IPS-NIHi11 (cell line): ENCODE measurements around the gene SCAP.
"Not testable (repeated sequence)": the region's sequence is repeated elsewhere in the genome, so short reads cannot be mapped to it uniquely, and the experiment has no call there.

Experiments used
- DNase-seq: peaks from one replicate; pipeline ENCODE4 v3.0.0; 2012; ENCODE audit warnings: mixed read lengths, low spot score

The SCAP gene

DNA sequence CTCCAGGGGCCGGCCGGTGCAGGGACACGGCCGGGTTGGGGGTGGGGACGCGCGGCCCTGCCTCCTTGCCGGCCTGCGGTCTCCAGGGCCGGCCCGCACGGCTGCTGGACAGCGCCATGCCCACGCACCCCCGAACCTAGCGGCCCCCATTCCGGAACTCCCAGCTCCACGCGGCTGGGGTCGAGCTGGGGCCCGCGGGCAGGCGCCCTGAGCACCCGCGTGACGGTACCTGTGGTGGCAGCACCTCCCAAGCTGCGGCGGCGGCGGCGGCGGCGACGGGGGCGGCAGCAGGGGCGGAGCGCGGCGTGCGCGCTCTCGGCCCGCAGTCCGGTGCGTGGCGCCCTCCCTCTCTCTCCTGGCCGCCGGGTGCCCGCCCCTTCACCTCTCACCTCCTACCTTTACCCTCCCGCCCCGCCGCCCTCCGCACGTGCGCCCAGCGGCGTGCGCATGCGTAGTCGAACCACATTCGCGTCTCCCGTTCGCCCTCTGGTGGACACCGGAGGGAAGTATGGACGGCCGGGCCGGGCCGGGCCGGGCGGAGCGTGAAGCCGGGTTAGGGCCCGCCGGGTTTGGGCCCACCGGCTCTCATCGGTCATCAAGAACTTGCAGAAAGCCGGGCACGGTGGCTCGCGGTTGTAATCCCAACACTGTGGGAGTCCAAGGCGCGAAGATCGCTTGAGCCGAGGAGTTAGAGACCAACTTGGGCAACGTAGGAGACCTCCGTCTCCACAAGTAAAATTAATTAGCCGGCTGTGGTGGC lies at the start of gene SCAP:
SCAP (minus strand) TSS at position 372 of the 760 bp plus-strand sequence. CDS start 32,948 bp downstream, outside the sequence.
- DNase-seq = peak; percentile 96

- DNase-seq = no peak
Observed at GRCh38 chr3:47523310-47524073, 47.8 kb upstream of the SCAP start.

DNA sequence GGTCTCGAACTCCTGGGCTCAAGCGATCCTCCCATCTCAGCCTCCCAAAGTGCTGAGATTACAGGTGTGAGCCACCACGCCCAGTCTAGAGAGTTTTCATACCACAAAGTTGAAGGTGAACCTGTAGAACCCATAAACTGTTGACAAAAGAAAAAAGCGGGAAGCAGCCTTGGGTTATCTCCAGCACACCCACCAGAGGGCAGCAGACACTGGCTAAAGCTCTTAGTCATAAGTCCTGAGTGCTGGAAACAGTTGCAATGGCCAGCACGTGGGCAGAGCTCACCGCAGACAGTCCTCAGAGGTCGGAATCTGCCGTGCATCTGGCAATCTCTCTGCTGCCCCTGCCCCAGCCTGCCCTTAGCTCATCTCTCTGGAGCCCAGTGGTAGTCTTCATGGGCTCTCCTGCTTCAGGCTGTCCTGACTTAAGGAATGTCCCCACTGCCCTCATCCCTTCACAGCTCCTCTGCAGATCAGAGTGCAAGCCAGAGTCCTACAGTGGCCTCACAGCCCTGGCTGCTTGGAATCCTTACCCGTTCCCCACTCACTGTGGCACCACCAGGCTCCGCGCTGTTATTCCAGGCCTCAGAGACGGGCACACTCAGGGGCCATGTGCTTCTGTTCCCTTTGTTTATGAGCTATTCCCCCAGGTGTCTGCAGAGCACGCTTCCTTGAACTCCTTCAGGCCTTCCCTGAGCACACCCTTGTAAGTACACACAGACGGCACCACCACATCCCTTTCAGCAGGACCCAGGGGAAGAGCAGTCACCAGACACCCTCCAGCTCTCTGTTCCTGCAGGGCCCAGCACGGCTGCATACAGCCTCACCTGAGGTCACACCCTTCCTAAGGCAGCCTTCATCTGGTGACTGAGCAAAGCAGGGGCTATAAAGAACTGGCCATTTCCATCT lies 46.6 kb upstream of the SCAP start:
- peak; percentile 82 for DNase-seq

DNA sequence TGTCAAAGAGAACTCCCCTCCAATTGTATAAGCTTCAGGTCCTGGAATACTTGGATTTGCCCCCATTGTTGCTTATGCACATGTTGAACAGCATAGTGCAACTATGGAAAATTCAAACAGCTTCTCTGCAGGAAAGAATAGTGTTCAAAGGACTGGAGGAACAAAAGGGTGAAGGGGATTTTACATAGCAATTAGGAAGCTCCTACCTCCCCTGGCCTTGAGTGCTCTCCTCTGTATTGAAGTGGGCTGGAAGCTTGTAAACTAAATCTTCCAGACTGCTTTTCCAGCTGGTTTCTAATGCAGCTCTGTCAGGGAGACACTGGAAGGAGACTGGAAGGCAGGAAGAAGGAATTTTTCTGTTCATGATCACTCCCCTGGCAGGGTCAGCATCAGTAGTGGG lies 45.0 kb upstream of the SCAP start:
- DNase-seq = no peak

GRCh38 chr3:47517937-47518336 lies 42.2 kb upstream of the SCAP start:
- DNase-seq = no peak

DNA sequence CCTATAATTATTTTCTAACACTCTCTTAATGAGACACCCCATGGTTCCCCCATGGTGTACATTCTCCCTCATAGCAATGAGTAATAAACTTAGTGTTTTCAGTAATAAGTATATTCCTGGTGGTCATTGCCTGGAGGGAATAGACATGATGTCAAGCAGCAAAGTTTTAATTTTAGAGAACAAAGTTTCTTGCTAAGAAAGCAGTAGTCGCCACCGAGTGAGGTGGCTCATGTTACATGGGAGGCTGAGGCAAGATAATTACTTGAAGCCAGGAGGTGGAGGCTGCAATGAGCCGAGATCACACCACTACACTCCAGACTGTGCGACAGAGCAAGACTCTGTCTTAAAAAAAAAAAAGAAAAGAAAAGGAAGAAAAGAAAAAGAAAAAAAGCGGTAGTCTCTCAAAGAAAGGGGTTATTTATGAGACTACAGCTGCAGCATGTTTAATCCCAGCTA lies 40.2 kb upstream of the SCAP start:
- DNase-seq = no peak

DNA sequence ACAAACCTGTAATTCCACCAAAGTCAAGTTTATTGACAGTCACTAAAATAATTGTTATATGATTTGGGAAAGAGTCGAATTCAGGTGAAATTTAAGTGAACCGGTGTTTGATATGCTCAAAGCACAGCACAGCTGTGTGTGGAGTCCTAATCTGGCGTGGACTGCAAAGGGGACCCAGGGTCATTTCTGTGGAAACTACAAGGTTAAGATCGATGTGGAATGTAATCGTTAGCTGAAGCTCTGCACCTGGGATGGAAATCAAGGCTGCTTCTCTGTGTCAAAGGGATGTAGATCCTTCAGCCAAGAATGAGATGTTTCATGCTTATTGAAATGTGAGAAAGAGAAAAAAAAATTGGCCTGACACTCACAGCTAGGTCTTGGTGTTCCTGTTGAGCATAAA lies 39.4 kb upstream of the SCAP start:
- no peak for DNase-seq

DNA sequence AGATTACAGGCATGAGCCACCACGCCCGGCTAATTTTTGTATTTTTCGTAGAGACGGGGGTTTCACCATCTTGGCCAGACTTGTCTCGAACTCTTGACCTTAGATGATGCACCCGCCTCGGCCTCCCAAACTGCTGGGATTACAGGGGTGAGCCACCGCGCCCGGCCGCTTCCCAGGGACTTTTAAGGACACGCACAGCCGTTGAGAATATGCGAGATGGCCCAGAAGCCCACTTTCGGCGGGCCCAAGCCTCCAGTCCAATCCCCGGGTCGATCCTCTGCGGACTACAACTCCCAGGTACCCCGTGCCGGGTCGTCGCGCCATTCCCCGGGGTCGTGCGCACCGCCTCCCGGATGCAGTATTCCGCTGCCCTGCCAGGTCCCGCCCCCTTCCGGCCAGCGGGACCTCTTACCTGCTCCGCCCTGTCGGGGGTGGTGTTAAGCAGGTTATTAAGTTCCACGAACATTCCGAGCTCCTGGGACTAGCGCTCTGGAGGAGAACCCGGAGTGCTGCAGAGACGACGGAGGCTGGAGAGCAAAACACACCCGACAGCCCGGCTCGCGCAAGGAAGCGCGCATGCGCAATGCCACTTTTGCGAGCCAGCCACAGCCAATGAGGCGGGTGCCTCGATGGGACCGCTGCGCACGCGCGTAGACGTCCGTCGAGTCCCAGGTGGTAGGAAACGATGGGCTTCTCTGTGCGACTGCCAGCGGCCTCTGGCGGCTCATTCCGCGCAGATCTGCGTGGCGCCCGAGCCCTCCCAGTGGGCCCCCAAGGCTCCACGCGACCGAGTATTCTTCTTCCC lies 37.6 kb upstream of the SCAP start, which contains the start of gene ELP6:
ELP6 (minus strand) TSS at position 588 of the 805 bp plus-strand sequence; CDS start at position 466, 122 bp downstream.
- DNase-seq = peak; percentile 96

GRCh38 chr3:47512416-47513124 lies 36.8 kb upstream of the SCAP start:
- DNase-seq = no peak

- not testable (repeated sequence) for DNase-seq
Observed at GRCh38 chr3:47505267-47505666, 29.5 kb upstream of the SCAP start.

DNA sequence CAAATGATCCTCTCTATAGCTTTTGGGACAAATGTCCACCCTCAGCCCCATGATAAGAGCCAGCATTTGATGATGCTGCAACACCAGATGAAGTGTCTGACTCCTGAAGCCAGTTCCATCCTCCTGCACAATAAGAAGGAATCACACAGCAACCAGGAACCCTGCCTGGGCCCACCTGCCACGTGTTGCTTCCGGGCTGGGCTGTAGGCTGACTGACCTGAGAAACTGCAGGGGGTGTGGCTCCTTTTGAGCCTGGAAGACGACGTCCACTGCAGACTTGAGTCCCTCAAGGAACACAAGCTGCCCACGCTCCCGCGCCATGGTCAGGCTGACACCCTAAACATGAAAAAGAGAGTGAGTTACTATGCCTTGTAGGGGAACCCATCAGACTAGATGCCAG lies 28.4 kb upstream of the SCAP start:
- DNase-seq = no peak

- no peak for DNase-seq
Observed at GRCh38 chr3:47503033-47503432, 27.3 kb upstream of the SCAP start.

- DNase-seq = no peak
Observed at GRCh38 chr3:47496892-47497291, 21.2 kb upstream of the SCAP start.

DNA sequence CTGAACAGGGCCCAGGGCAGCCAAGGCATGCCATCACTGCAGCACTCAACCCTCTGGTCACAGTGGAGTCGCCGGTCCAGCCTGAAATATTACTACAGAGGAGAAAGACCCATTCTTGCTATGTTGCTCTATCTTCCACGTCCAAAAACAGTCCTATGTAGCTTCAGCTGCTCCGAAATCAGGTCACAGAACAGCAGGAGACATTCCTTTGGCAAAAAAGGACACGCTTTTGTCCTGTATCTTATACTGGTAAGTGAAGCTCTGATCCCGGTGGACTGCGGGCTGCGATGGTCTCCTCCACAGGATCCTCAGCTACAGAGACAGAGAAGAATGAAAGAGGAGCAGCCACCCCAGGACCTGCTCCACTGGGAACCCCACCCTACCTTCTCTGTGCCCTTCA lies 20.1 kb upstream of the SCAP start:
- DNase-seq = no peak

DNA sequence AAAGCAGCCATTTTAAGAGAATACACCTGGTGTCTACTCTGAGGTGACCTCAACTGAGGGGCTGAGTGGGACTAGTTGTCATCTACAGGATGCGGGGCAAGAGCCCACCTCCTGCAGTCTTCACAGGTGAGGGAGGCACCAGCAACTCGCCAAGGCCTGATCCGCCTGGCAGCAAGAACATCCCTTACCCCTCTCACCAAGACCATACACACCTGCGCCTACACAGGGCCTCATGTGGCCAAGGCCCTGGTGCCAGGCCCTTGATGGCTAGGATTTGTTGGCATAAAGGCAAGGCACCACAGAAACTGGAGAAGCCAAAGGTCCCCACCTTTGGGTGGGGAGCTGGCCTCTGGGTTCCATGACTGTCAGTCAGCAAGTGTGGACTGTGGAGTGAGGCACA lies 19.4 kb upstream of the SCAP start:
- DNase-seq = no peak

DNA sequence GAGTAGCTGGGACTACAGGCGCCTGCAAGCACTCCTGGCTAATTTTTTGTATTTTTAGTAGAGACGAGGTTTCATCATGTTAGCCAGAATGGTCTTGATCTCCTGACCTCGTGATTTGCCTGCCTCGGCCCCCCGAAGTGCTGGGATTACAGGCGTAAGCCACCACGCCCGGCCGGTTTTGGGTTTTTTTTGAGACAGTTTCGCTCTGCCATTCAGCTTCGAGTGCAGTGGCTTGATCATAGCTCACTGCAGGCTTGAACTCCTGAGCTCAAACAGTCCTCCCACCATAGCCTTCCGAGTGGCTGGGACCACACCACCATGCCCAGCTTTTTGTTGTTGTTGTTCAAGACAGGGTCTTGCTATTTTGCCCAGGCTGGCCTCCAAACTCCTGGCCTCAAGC lies 16.0 kb upstream of the SCAP start:
- DNase-seq = no peak

DNA sequence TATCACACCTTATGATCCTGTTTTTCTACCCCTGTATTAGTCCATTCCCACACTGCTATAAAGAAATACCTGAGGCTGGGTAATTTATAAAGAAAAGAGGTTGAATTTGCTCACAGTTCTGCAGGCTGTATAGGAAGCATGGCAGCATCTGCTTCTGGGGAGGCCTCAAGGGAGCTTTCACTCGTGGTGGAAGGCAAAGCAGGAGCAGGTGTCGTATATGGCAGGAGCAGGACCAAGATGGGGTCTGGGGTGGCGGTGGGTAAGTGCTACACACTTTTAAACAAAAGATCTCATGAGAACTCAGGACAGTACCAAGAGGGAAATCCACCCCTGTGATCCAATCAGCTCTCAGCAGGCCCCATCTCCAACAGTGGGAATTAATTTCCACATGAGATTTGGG lies 15.4 kb upstream of the SCAP start:
- DNase-seq = no peak

DNA sequence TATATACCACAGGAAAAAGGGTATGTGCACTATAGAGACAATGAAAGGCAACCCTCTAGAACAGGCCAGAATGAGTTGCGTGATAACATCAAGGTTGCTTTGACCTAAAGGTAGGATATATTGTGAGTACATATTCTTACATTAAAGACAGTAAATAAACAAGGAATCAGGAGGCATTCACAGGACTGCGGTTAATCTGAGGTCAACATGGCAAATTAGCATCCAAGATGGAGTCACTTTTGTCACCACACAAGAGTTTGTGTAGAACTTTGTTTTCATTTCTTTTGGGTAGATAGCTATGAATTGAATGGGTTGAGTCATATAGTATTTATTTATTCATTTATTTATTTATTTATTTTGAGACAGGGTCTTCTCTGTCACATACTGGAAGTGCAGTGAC lies 11.5 kb upstream of the SCAP start:
- DNase-seq = no peak

DNA sequence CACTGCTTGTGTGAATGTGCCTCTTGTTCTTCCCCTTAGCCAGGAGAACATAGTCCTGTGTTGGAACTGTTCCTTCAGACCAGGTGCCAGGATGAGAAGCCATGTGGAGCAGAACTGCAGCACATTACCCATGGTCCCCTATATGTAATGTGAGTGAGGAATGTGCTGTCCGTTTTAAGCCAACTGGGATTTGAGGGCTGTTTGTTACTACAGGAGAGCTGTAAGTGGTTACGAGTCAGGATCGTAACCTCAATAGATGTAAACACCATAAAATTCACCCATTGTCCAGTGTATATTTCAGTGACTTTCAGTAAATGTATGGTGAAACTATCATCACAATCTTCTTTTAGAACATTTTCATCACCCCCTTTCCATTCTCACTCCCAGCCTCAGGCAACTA lies 10.1 kb upstream of the SCAP start:
- no peak for DNase-seq

DNA sequence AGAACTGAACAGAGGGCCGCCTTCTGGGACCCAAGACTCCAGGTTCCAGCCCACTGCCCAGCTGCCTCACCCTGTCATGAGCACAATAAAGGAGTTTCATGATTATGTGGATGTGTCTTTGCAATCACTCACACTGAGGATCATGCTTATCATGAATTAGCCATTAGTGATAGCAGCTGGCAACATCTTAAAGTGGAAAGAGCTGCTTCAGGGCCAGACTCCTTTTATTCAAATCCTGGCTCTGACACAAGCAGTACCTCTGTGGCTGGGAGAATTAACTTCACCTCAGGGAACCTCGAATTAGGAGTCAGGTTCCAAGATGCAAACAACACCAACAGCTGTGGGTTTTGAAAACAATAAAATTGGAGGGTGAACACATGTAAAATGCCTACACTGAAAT lies 6.6 kb upstream of the SCAP start:
- no peak for DNase-seq

DNA sequence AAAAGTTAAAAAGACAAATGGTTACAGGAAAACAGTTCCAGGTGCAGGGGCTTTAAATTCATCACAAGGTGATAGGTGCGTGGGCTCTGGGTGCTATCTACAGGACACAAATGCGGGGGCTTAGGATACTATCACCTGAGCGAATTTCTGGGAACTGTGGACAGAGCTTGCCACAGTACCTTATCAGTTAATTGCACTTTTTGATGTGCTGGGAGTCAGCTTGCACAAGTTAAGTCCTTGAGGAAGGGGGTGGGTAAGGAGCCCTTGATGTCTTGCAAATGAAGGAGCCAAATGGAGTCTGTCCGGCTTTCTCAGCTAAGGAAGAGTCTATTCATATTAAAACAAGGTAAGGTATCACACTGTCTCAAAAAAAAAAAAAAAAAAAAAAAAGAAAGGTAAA lies 6.0 kb upstream of the SCAP start:
- DNase-seq = not testable (repeated sequence)
